ENCODE data around the gene UGGT2. TPM values are rescaled to one million over a fixed set of nuclear protein-coding genes. Genes with fewer than 3 reads are reported as not detected.
"Not testable (repeated sequence)": the region's sequence is repeated elsewhere in the genome, so short reads cannot be mapped to it uniquely, and the experiment has no call there.

Gene UGGT2
- total RNA-seq, 4 donors from 2014 or later: 20.9 to 58.8 (median 40.0) TPM

DNA sequence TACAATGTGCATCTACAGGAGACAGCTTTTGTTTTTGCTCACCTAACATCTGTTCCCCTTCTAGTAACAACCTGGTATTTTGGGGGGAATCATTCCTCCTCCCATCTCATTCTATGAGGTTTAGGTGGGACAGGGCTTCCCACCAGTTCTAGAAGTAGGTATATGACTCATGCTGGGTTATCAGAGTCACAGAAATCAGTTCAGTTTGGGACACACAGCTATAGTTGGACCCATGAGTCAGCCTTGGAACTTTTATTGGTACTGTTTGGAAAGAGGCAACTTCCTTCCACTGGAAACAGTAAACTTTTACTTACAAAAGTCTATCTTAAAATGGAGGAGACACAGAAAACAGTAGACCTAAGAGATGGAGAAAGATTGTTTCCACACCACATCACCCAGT, 190.8 kb downstream of the UGGT2 start:
- H3K4me1 ChIP-seq: no peaks in the 10 kb centered on the region
- no peak for ATAC-seq
- no peaks in the 10 kb centered on the region for H3K9me3 ChIP-seq
- H3K27ac ChIP-seq: no peak overlapping the region
- TF ChIP-seq, protein P1, sequence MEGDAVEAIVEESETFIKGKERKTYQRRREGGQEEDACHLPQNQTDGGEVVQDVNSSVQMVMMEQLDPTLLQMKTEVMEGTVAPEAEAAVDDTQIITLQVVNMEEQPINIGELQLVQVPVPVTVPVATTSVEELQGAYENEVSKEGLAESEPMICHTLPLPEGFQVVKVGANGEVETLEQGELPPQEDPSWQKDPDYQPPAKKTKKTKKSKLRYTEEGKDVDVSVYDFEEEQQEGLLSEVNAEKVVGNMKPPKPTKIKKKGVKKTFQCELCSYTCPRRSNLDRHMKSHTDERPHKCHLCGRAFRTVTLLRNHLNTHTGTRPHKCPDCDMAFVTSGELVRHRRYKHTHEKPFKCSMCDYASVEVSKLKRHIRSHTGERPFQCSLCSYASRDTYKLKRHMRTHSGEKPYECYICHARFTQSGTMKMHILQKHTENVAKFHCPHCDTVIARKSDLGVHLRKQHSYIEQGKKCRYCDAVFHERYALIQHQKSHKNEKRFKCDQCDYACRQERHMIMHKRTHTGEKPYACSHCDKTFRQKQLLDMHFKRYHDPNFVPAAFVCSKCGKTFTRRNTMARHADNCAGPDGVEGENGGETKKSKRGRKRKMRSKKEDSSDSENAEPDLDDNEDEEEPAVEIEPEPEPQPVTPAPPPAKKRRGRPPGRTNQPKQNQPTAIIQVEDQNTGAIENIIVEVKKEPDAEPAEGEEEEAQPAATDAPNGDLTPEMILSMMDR (IDR thresholded peaks at IDR 0.05): no peak
- H3K4me3 ChIP-seq: no peak overlapping the region
- H3K36me3 ChIP-seq: peaks cover 0 to 27% of the 10 kb centered on the region in 2 donors
- H3K27me3 ChIP-seq: no peaks in the 10 kb centered on the region

DNA sequence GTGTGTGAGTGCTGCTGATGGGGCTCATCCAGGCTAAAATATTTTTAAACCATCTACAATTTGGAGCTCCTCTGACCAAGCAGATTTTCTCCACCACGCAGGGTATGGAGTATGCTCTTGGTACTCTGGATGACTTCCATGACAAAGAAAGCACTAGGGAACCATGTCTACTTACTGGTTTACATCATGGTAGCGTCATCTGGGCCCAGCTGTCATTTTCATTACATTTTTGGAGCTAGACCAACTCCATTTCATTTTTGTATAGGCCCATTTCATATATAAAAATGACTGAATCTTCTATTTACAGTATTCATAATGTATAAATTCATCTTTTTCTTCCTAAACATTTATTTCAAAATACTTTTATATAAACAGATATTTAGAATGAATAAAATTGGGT, 191.9 kb downstream of the UGGT2 start:
- no peak for ATAC-seq
- no peak overlapping the region for H3K27ac ChIP-seq
- no peaks in the 10 kb centered on the region for H3K27me3 ChIP-seq
- H3K36me3 ChIP-seq: peaks cover 0 to 27% of the 10 kb centered on the region in 2 donors
- H3K4me3 ChIP-seq: no peak overlapping the region
- H3K9me3 ChIP-seq: no peaks in the 10 kb centered on the region
- TF ChIP-seq POLR2A (IDR thresholded peaks at IDR 0.05) (no peak), POLR2AphosphoS5 (IDR thresholded peaks at IDR 0.05) (no peak), EP300 (IDR thresholded peaks at IDR 0.05) (no peak)
- TF ChIP-seq, protein P1 (IDR thresholded peaks at IDR 0.05): no peak
- no peaks in the 10 kb centered on the region for H3K4me1 ChIP-seq
- WGBS, 2 donors (ENCODE audit: low coverage in 1 of 2): 69 to 71% methylated on average over 2 of the region's 2 CpGs

DNA sequence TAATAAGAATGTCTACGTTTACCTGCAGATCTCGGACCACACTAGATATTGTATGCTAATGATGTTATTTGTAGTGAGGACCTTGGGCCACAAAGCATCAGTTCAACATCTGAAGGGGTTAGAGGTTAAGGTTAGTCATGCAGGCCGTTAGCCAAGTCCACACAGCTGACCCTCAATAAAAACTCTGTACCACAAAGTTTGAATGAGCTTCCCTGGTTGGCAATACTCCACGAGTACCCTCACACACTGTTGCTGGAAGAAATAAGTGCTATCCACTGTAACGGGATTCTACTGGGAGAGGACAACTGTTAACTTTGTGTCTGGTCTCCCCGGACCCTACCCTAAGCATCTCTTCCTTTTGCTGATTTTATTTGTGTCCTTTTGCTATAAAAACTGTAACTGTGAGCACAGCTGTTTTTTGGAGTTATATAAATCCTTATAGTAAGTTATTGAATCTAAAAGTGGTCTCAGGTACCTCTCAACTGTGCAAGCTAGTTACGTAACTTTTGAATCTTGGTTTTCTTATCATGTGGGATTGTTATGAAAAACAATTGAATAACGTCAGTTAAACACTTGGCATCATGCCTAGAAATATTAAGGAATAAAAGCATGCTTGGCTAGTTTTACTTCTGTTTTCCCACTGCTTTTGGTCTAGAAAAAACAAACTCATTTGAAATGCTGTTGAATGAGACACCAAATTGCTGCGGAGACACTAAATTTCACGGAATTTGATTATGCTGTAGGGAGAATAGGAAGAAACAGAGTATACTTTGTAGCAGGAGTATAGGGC, 194.7 kb downstream of the UGGT2 start:
- Histone ChIP-seq H3K4me1 (no peaks in the 10 kb centered on the region), H3K9me3 (no peaks in the 10 kb centered on the region), H3K4me3 (no peak overlapping the region), H3K36me3 (peaks cover 0 to 23% of the 10 kb centered on the region in 2 donors), H3K27ac (no peak overlapping the region), H3K27me3 (no peaks in the 10 kb centered on the region)
- no peak for ATAC-seq
- 67 to 73% methylated on average over 5 to 8 of the region's 10 CpGs for WGBS, 2 donors (ENCODE audit: low coverage in 1 of 2)
- TF ChIP-seq POLR2A (IDR thresholded peaks at IDR 0.05): no peak
- TF ChIP-seq, protein P1 (IDR thresholded peaks at IDR 0.05): no peak
- TF ChIP-seq EP300 (IDR thresholded peaks at IDR 0.05): no peak
- TF ChIP-seq POLR2AphosphoS5 (IDR thresholded peaks at IDR 0.05): no peak

DNA sequence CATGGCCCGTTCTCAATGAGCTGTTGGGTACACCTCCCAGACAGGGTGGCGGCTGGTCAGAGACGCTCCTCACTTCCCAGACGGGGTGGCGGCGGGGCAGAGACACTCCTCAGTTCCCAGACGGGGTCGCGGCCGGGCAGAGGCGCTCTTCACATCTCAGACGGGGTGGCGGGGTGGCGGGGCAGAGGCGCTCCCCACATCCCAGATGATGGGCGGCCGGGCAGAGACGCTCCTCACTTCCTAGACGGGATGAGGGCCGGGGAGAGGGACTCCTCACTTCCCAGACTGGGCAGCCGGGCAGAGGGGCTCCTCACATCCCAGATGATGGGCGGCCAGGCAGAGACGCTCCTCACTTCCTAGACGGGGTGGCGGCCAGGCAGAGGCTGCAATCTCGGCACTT, 207.5 kb downstream of the UGGT2 start:
- not testable (repeated sequence) for H3K27me3 ChIP-seq, H3K27ac ChIP-seq, H3K4me1 ChIP-seq, H3K9me3 ChIP-seq, H3K4me3 ChIP-seq, ATAC-seq
- H3K36me3 ChIP-seq: peaks cover 0 to 17% of the 10 kb centered on the region in 2 donors
- WGBS, 2 donors (ENCODE audit: low coverage in 1 of 2): no CpG with 5 or more reads among the region's 26 CpGs

DNA sequence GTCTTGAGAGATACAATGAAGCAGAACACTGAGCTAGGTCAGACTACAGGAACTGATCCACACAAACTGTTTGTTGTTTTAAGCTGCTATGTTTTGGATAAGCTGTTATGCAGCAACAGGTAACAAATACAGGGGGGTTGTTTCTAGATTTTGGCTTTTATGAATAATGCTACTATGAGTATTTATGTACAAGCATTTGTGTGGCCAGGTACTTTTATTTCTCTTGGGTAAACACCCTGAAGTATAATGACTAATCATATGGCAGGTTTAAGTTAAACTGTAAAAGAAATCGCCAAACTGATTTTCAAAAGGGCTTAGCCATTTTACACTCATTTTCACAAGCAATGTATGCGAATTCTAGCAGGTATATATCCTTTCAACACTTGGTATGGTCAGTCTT, 210.3 kb downstream of the UGGT2 start:
- ATAC-seq: no peak
- peaks cover 0 to 7% of the 10 kb centered on the region in 2 donors for H3K36me3 ChIP-seq
- WGBS, 2 donors (ENCODE audit: low coverage in 1 of 2): 95 to 100% methylated on average over 2 of the region's 2 CpGs
- no peak for TF ChIP-seq POLR2A (IDR thresholded peaks at IDR 0.05)
- H3K27ac ChIP-seq: no peak overlapping the region
- H3K9me3 ChIP-seq: peaks cover 0 to 15% (median 0%) of the 10 kb centered on the region in 3 donors
- H3K4me1 ChIP-seq: no peaks in the 10 kb centered on the region
- H3K27me3 ChIP-seq: no peaks in the 10 kb centered on the region
- H3K4me3 ChIP-seq: no peak overlapping the region

DNA sequence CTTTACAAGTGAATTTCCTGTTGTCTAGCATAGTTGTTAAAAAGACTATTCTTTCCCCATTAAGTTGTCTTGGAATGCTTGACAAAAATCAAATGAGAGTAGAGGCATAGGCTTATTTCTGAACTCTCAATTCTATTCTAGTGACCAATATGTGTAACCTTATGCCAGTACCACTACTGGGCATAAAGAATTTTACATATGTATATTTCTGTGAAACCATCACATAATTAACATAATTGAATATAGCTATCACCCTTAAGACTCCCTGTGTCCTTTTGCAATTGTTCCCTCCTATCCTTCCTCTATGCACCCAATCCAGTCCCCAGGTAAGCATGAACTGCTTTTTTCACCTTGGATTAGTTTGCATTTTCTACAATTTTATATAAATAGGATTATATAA, 211.3 kb downstream of the UGGT2 start:
- TF ChIP-seq POLR2AphosphoS5 (IDR thresholded peaks at IDR 0.05): no peak
- TF ChIP-seq POLR2A (IDR thresholded peaks at IDR 0.05): no peak
- TF ChIP-seq, protein P1 (IDR thresholded peaks at IDR 0.05): no peak
- no peak for TF ChIP-seq EP300 (IDR thresholded peaks at IDR 0.05)
- no peaks in the 10 kb centered on the region for H3K27me3 ChIP-seq
- H3K4me3 ChIP-seq: no peak overlapping the region
- ATAC-seq: no peak
- H3K27ac ChIP-seq: no peak overlapping the region
- H3K9me3 ChIP-seq: peaks cover 0 to 17% (median 0%) of the 10 kb centered on the region in 3 donors
- H3K36me3 ChIP-seq: peaks cover 0 to 12% of the 10 kb centered on the region in 2 donors
- no peaks in the 10 kb centered on the region for H3K4me1 ChIP-seq
